Sciatic nerve (tissue), 2 donors: ENCODE results near the gene MTX1. TPM values are rescaled to one million over a fixed set of nuclear protein-coding genes. Genes with fewer than 3 reads are reported as not detected.
"Not testable (repeated sequence)": the region's sequence is repeated elsewhere in the genome, so short reads cannot be mapped to it uniquely, and the experiment has no call there.

Experiments
- ATAC-seq: fragments of 200-7000 bp; cut with Tn5 transposase; one replicate; pipeline ENCODE4 v1.9.1; 2020; ENCODE audit warnings: mild to moderate bottlenecking, moderate library complexity
- DNase-seq: peaks from one replicate; pipeline ENCODE4 v3.0.0-alpha.2; 2020; ENCODE audit warnings: low spot score
- intact Hi-C: fragments of 100-400 bp; cut with DNase I; formaldehyde crosslinking; loops from one replicate; pipeline ENCODE4 v1.14.2; 2022
- total RNA-seq: library from RNA; stranded (reverse); fragmentation: NEBNext Ultra II Directional; extraction: Animal tissue kit (Norgen Biotek cat#: 25700); gene quantifications from one replicate; pipeline ENCODE4 v1.2.1, GENCODE V29; 2021
- donor health status: DM: no; HTN: no; CAD: no.
- donor health status: DM: no; HTN: no; CAD: no.

Gene MTX1
- total RNA-seq, 1 donor from 2014 or later: 20.0 TPM

DNA sequence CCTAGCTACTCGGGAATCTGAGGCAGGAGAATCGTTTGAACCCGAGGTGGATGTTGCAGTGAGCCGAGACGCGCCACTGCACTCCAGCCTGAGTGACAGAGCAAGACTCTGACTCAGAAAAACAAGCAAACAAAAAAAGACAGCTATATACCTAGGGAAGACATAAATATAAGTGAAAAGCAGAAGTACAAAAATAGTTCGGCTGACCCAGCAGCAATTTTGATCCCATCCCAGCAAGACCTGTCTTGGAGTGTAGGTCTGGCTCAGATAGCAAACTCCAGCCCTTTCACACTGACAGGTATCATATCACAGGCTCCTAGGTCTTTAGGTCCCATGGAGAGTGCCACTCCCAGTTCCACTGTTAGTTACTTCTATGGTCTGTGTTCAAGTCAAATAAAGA, 14.6 kb downstream of the MTX1 start:
- DNase-seq (no peak), ATAC-seq (no peak)
- intact Hi-C loops: no loop called here

DNA sequence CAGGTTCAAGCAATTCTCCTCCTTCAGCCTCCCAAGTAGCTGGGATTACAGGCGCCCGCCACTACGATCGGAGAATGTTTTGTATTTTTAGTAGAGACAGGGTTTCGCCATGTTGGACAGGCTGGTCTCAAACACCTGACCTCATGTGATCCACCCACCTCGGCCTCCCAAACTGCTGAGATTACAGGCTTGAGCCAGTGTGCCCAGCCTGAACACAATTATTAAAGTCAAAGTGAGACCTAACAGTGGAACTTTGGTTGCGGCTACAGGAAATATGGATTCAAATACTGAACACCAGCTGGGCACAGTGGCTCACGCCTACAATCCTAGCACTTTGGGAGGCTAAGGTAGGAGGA, 16.9 kb downstream of the MTX1 start:
- ATAC-seq, intact Hi-C loops, DNase-seq: not testable (repeated sequence)

DNA sequence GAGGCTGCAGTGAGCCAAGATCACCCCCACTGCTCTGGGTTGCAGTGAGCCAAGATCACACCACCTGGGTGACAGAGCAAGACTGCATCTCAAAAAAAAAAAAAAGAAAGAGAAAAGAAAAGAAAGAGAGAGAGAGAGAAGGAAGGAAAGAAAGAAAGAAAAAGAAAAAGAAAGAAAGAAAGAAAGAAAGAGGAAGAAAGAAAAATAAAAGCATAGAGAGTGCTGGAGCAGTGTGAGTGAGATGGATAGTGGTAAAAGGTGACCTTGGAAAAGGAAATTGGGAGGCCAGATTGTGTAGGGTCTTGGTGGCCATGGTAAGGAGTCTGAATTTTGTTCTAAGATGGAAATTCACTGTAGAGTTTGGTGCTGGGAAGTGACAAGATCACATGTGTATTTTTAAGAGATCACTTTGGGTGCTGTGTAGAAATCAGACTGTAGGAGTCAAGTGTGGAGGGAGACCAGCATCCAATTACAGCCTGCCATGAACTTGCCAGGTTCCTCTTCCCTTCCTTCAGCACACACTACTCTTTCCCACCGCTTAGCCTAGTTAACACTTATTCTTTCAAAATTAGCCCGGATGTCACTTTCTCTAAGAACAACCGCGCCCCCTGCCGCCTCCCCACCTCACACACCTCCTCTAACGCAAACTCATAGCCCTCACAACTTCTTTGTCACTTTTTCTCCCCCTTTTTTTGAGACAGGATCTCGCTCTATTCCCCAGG, 17.9 kb downstream of the MTX1 start:
- ATAC-seq: peak; percentile 75
- intact Hi-C loops: no loop called here
- DNase-seq: peak; percentile 84

- DNase-seq (no peak), ATAC-seq (peak; percentile 46)
- intact Hi-C loops: no loop called here
Observed at GRCh38 chr1:155226910-155227260, 18.4 kb downstream of the MTX1 start.

DNA sequence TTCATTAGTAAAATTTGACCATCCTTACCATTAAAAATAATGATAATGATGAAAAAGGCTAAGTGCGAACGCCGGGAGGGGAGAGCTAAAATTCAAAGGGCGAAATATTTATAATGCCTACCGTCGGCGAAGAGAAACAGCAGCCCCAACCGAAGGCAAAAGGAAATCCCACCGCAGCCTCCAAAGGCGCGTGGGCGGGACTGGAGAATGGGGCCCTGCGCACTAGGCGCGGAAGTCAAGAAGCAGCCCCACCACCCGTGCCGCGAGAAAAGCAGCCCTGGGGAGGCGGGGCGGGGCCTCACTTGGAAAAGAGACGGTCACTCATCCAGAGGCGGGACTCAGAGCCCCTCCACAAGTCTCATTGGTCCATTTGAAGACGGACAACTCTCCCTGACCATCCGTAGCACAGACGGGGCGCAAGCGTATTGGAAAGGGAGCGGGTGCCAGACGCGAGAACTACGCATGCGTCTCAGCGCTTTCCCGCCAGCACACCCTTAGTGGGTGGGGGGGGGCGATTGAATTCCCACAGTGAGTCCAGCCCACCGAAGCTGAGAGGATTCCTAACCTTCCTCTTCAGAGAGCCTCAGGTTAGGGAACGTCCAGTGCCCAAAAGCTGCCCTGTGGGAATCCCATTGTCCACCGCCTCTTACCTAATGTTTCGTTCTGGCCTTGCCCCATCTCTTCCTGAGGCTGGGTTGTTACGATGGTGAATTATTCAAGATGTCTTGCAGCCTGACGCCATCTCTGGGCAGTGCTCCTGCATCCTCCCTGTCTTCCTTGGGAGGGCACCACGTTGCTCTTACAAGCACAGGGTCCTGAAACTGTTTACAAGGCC, 19.0 kb downstream of the MTX1 start:
- DNase-seq (peak; percentile 98), ATAC-seq (peak; percentile 98)
- intact Hi-C loops: no loop called here

GRCh38 chr1:155228096-155228427, 19.6 kb downstream of the MTX1 start:
- ATAC-seq (no peak), DNase-seq (no peak)
- intact Hi-C loops: no loop called here

DNA sequence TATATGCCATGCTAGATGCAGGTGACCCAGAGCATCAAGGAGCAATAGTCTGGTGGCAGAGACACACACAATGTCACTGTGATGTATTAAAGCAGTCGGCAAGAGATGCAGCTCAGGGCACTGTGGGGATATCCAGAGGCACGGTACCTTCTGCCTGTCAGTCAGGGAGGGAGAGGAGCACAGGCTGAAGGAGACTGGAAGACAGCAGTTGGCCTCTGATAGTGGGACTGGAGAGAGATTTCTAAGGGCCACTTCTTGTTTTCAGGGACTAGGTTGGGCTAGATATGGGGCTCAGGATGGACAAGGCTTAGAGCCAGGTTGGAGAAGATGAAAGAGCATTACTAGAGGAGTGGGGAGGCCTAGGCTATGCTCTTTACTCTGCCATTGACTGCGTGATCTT, 22.8 kb downstream of the MTX1 start:
- ATAC-seq, DNase-seq: not testable (repeated sequence)
- intact Hi-C loops: loop anchor here (5.0 kb wide), 1 partner anchor 1511 kb away; the partner anchor contains the start of gene MRPL24

DNA sequence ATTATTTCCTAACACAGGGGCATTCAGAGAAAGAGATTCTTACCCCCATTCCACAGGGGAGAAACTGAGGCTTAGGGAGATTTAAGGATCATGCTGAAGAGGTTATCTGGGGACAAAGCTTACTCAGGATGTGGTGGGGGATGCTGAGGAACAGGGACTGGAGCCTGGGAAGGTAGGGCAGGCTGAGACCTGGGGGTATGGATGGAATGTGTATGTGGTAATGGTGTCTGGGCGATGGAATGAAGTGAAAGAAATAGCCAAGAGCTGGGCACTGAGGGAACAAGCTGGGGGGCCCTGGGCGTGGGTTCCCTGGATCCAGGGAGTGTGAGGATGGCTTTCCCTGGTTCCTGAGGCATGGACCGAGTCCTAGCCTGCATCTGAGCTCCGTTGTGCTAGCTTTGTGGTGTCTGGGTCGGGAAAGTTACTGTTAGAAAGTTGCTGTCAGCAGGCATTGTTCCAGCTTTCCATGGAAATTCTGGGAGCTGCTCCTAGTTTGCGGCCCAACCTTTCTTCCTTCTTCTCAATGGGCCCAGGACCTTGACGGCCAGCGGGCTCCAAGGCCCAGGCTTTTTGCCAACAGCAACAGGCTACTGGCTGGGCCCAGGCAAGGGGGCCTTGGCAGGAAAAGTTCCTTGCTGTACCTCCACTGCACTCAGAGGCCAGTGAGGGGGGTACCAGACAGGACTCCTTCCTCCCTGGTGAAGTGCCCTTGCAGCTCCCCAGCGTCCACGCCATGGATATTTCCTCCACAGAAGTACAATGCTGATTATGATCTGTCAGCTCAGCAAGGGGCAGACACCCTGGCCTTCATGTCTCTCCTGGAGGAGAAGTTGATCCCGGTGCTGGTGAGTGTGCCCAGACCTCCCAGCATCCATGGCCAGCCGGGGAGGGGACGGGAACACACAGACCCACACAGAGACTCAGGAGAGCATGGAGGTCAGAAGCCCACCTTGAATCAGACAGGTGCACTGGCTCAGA, 23.8 kb downstream of the MTX1 start:
- intact Hi-C loops: loop anchor here (5.0 kb wide), 1 partner anchor 1510 kb away; the partner anchor contains the start of gene MRPL24
- DNase-seq: peak; percentile 74
- ATAC-seq: peak; percentile 7

DNA sequence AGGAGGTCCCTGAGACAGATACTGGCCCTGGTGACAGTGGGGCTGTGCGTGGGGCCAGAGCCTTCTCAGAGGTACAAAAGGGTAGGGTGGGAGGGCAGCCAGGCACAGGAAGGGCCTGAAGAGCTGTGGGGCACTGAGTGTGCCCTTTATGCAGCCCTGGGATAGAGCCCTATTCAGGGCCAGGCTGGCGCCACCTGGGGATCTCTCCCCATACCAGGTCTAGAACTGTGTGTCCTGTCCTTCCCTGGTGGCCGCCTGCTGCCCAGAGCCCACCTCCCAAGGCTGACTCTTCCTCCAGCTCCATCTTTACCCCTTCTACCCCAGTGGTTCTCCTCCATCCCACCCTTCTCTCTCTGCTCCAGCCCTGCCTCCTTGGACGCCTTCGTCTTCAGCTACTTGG, 25.0 kb downstream of the MTX1 start:
- not testable (repeated sequence) for DNase-seq, ATAC-seq
- intact Hi-C loops: loop anchor here (5.0 kb wide), 1 partner anchor 1509 kb away; the partner anchor contains the start of gene MRPL24

DNA sequence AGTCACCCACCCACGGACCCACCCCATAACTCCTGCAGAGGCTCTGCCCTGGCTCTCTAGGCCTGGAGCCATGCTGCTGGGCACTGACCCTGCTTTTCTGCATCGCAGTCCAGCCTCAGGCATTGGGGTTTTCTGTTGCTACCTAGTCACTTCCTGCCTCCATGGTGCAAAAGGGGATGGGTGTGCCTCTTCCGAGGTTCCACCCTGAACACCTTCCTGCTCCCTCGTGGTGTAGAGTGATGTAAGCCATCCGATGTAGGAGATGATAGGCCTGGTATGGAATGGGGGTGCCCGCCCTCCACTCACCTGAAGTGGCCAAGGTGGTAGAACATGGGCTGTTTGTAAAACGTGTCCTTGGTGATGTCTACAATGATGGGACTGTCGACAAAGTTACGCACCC, 26.9 kb downstream of the MTX1 start:
- intact Hi-C loops, ATAC-seq, DNase-seq: not testable (repeated sequence)

- ATAC-seq (no peak), DNase-seq (no peak)
- intact Hi-C loops: no loop called here
Observed at GRCh38 chr1:155236451-155236850, 28.0 kb downstream of the MTX1 start.

DNA sequence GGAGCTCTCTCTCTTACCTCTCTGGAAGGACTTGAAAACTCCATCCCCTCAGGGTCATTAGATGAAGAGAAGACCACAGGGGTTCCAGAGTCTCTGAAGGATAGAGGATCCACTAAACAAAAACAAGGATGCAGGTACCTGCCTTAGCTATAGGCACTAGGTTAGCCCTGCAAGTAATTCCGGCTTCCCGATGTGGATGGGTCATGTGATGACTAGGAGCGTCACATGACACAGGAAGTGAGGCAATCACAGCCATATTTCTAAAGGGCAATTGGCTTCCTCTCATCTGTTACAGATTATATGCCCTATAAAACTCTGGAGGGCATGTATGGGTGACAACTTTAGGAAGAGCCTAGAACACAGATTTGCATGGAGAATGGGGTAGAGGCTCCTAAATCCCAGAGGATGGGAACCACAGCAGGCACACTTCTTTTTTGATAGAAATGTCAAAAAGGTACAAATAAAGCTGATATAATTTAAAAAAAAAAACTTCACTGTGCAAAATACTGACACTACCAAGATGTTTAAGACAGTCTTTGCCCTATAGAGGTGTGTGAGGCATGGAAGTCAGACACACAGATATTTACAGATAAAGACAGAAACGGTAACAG, 32.7 kb downstream of the MTX1 start:
- DNase-seq (peak; percentile 81), ATAC-seq (peak; percentile 36)
- intact Hi-C loops: no loop called here

DNA sequence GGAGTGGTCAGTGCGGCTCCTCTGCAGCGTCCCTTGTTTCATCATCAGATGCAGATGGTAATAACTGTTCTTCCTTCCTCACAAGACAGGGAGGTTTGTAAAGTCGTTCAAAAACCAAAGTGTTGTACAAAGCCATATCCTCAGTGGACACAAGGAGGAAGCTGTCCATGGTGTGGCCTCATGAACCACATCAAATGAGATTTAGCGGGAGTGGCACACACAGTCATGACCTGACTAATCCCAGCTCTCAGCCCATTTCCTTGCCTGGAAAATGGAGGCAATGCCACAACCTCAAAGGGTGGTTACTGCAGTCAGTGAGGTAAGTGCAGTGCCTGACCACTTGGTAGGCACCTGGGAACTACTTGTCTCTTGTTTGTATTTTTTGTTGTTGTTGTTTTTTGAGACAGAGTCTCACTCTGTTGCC, 33.4 kb downstream of the MTX1 start:
- DNase-seq (no peak), ATAC-seq (no peak)
- intact Hi-C loops: no loop called here

GRCh38 chr1:155242805-155243358, 34.4 kb downstream of the MTX1 start:
- intact Hi-C loops: no loop called here

GRCh38 chr1:155244368-155245162, 36.1 kb downstream of the MTX1 start:
- intact Hi-C loops: no loop called here
- ATAC-seq (peak; percentile 96), DNase-seq (peak; percentile 98)

More at GRCh38 chr1:155242805-155243358, 34.4 kb downstream of the MTX1 start:
- no peak for DNase-seq
- ATAC-seq: no peak

- ATAC-seq: no peak
- intact Hi-C loops: no loop called here
- DNase-seq: no peak
Observed at GRCh38 chr1:155245163-155245524, 36.6 kb downstream of the MTX1 start.

GRCh38 chr1:155246796-155247195, 38.3 kb downstream of the MTX1 start:
- intact Hi-C loops, ATAC-seq, DNase-seq: not testable (repeated sequence)
